ENCODE measurements around the gene SLC1A5. TPM values are rescaled to one million over a fixed set of nuclear protein-coding genes. Genes with fewer than 3 reads are reported as not detected.
"Not testable (repeated sequence)": the region's sequence is repeated elsewhere in the genome, so short reads cannot be mapped to it uniquely, and the experiment has no call there.

SLC1A5 gene
- total RNA-seq, 2 experiments from 2014 or later, result 7.1 TPM

DNA sequence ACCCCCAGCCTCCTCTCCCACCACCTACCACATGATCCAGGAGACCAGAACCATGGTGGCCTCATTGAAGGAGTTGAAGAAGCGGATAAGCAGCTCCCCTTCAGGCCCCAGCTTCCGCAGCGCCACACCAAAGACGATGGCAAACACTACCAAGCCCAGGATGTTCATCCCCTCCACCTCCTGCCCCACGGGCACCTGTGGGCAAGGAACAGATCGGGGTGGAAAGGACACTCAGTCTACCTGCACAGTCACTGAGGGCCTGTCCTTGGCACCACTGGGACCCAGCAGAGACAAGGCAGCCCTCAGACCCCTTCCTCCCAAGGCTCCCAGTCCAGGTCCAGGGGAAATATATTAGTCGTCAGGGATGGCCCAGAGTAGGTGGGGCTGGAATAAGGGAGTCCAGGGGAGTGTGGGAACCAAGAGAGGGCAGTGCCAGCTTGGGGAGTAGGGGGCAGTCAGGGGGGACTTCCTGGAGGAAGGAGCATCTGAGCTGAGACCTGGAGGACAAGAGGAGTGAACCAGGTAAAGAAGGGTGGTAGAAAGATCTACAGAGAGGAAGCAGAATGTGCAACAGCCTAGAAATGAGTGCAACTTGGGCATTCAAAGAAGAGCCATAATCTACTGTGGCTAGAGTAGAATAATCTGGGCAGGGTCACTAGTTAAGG is 5.9 kb downstream of the SLC1A5 start:
- peaks cover 52% of the 10 kb centered on the region for H3K36me3 ChIP-seq (ENCODE audit: insufficient read depth, low read length)
- peaks cover 54% of the 10 kb centered on the region for H3K4me1 ChIP-seq (ENCODE audit: insufficient read depth, low read length)
- Mint-ChIP-seq H3K4me1 (ENCODE audit: low read depth) (peaks cover 41% of the 10 kb centered on the region), H3K27ac (peak overlapping the region; percentile 61), H3K27me3 (no peaks in the 10 kb centered on the region), H3K36me3 (ENCODE audit: low read depth) (peaks cover 43% of the 10 kb centered on the region), H3K9me3 (no peaks in the 10 kb centered on the region), H3K4me3 (no peak overlapping the region)
- ATAC-seq (ENCODE audit: poor library complexity) (no peak), DNase-seq (no peak)
- ChIA-PET CTCF (interaction anchor here (0.6 to 0.7 kb wide), 2 partner anchors 58 to 1333 kb away, joined by 3 to 4 read pairs; no protein-coding TSS in a partner anchor), POLR2A (no interaction called here)
- no peak overlapping the region for H3K4me3 ChIP-seq (ENCODE audit: low read length)
- no peaks in the 10 kb centered on the region for H3K27me3 ChIP-seq (ENCODE audit: control insufficient read depth in 1 of 2, insufficient read depth in 2 of 2, low read length in 2 of 2)
- TF ChIP-seq, protein P1, sequence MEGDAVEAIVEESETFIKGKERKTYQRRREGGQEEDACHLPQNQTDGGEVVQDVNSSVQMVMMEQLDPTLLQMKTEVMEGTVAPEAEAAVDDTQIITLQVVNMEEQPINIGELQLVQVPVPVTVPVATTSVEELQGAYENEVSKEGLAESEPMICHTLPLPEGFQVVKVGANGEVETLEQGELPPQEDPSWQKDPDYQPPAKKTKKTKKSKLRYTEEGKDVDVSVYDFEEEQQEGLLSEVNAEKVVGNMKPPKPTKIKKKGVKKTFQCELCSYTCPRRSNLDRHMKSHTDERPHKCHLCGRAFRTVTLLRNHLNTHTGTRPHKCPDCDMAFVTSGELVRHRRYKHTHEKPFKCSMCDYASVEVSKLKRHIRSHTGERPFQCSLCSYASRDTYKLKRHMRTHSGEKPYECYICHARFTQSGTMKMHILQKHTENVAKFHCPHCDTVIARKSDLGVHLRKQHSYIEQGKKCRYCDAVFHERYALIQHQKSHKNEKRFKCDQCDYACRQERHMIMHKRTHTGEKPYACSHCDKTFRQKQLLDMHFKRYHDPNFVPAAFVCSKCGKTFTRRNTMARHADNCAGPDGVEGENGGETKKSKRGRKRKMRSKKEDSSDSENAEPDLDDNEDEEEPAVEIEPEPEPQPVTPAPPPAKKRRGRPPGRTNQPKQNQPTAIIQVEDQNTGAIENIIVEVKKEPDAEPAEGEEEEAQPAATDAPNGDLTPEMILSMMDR (IDR thresholded peaks at IDR 0.05), result no peak
- no peak overlapping the region for H3K27ac ChIP-seq (ENCODE audit: low read depth in 1 of 2, low read length in 2 of 2)
- no peaks in the 10 kb centered on the region for H3K9me3 ChIP-seq (ENCODE audit: control insufficient read depth in 1 of 2, insufficient read depth in 1 of 2, low read length in 2 of 2)
- intact Hi-C loops (cut with DNase I, micrococcal nuclease), result loop anchor here in 1 of 2 experiments (10.0 kb wide), 2 partner anchors 472 to 1542 kb away; partner anchors contain the start of genes CCDC9 and EMP3

DNA sequence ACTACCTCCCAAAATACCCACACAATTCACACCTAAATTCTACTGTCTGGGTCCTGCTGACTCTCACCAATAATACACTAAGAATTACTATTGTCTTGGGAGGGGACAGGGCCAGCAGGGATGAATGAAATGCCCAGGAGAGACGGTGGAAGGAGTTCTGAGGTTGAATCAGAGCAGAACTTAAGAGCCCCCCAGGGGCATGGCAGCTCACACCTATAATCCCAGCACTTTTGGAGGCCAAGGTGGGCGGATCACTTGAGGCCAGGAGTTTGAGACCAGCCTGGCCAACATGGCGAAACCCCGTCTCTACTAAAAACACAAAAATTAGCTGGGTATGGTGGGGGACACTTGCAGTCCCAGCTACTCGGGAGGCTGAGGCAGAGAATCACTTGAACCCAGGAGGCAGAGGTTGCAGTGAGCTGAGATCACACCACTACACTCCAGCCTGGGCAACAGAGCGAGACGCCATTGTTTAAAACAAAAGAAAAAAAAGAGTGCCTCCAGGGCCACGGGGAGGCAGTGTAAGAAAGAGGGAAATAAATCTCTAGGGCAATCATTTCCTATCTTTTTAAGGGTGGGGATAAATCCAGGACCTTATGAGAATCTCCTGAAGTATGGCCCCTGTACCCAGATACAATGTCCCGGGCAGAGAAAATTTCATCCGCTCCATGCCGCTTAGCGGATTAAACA is 10.3 kb downstream of the SLC1A5 start:
- CTCF ChIA-PET; H3K27me3 ChIP-seq (ENCODE audit: control insufficient read depth in 1 of 2, insufficient read depth in 2 of 2, low read length in 2 of 2); H3K9me3 Mint-ChIP-seq; H3K27ac Mint-ChIP-seq; ATAC-seq (ENCODE audit: poor library complexity); DNase-seq; H3K4me3 Mint-ChIP-seq; H3K27me3 Mint-ChIP-seq; POLR2A ChIA-PET; H3K9me3 ChIP-seq (ENCODE audit: control insufficient read depth in 1 of 2, insufficient read depth in 1 of 2, low read length in 2 of 2); H3K4me1 Mint-ChIP-seq (ENCODE audit: low read depth); H3K4me3 ChIP-seq (ENCODE audit: low read length); H3K27ac ChIP-seq (ENCODE audit: low read depth in 1 of 2, low read length in 2 of 2); intact Hi-C loops (cut with DNase I, micrococcal nuclease): not testable (repeated sequence)
- Histone ChIP-seq H3K36me3 (ENCODE audit: insufficient read depth, low read length) (peaks cover 67% of the 10 kb centered on the region), H3K4me1 (ENCODE audit: insufficient read depth, low read length) (peaks cover 13% of the 10 kb centered on the region)
- H3K36me3 Mint-ChIP-seq (ENCODE audit: low read depth), result peaks cover 52% of the 10 kb centered on the region

DNA sequence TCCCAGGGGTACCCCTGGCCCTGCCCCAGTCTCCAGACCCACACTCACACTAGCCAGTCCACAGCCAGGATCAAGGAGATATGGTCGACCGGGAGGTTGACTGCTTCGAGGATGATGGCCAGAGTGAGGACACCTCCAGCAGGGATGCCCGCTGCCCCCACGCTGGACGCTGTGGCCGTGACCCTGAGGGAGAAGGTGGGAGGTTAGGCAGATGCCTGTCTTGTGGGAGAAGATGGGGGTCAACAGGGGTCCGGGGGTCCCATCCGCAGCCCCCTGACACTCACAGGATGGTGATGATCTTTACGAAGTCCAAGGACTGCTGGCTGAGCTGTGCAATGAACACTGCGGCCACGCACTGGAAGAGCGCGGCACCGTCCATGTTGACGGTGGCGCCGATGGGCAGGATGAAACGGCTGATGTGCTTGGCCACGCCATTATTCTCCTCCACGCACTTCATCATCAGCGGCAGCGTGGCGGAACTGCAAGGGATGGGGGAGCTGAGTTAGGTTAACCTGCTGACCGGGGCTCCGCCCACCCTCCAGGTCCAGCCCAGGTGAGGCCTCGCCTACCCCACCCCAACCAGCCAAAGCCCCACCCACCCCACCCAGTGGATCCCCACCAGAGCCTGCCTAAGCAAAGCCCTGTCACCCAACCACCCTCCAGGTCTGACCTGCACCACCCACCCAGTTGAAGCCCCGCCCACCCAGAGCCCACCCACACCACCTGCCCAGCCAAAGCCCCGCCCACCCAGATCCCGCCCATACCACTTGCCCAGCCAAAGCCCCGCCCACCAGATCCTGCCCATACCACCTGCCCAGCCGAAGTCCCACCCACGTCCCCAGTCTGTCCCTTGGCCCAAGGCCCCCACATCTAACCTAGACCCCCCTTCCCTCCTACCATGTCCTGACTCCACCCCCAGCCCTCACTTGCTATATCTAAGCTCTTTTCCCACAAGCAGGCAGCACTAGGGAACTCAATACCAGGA is 11.2 kb downstream of the SLC1A5 start:
- H3K36me3 ChIP-seq (ENCODE audit: insufficient read depth, low read length), result peaks cover 60% of the 10 kb centered on the region
- H3K4me1 ChIP-seq (ENCODE audit: insufficient read depth, low read length), result peaks cover 6% of the 10 kb centered on the region
- CTCF ChIA-PET, result no interaction called here
- ATAC-seq (ENCODE audit: poor library complexity) (no peak), DNase-seq (peak in 1 of 14 experiments; percentile 44)
- H3K9me3 ChIP-seq (ENCODE audit: control insufficient read depth in 1 of 2, insufficient read depth in 1 of 2, low read length in 2 of 2), result no peaks in the 10 kb centered on the region
- H3K27me3 ChIP-seq (ENCODE audit: control insufficient read depth in 1 of 2, insufficient read depth in 2 of 2, low read length in 2 of 2), result no peaks in the 10 kb centered on the region
- H3K27ac Mint-ChIP-seq, result no peak overlapping the region
- no peak overlapping the region for H3K4me3 ChIP-seq (ENCODE audit: low read length)
- H3K36me3 Mint-ChIP-seq (ENCODE audit: low read depth), result peaks cover 45% of the 10 kb centered on the region
- no peak overlapping the region for H3K27ac ChIP-seq (ENCODE audit: low read depth in 1 of 2, low read length in 2 of 2)
- POLR2A ChIA-PET, result no interaction called here
- no peaks in the 10 kb centered on the region for H3K4me1 Mint-ChIP-seq (ENCODE audit: low read depth)
- TF ChIP-seq, protein P1 (IDR thresholded peaks at IDR 0.05), result no peak
- intact Hi-C loops (cut with DNase I, micrococcal nuclease), result no loop called here
- no peaks in the 10 kb centered on the region for H3K9me3 Mint-ChIP-seq
- no peak overlapping the region for H3K4me3 Mint-ChIP-seq
- no peaks in the 10 kb centered on the region for H3K27me3 Mint-ChIP-seq

Data from CD4-positive, alpha-beta T cell (primary cell).